Hepatocyte (in vitro differentiated cells): ENCODE data around the gene PPIH. TPM values are rescaled to one million over a fixed set of nuclear protein-coding genes. Genes with fewer than 3 reads are reported as not detected.

Experiments
- DNase-seq: peaks from one replicate; pipeline ENCODE4 v3.0.0-alpha.2; 2016; ENCODE audit warnings: low spot score
- H2AFZ ChIP-seq: fragments of 200-600 bp; sonication (generic); 2 replicates; pipeline ENCODE4 v1.6.0; 2016; ENCODE audit warnings: antibody characterized with exemption, mild to moderate bottlenecking
- H3K27ac ChIP-seq: fragments of 200-600 bp; sonication (generic); 2 replicates; pipeline ENCODE4 v1.5.1; 2016; ENCODE audit warnings: mild to moderate bottlenecking
- H3K27me3 ChIP-seq: fragments of 200-600 bp; sonication (generic); 2 replicates; pipeline ENCODE4 v1.6.1; 2016
- H3K36me3 ChIP-seq: fragments of 200-600 bp; sonication (generic); replicated peaks from 2 replicates; pipeline ENCODE4 v1.5.1; 2016; ENCODE audit warnings: low read depth; ENCODE audit not compliant: insufficient read depth
- H3K4me1 ChIP-seq: fragments of 200-600 bp; sonication (generic); 2 replicates; pipeline ENCODE4 v1.5.1; 2016; ENCODE audit warnings: mild to moderate bottlenecking, moderate library complexity; ENCODE audit not compliant: insufficient read depth
- H3K4me2 ChIP-seq: fragments of 200-600 bp; sonication (generic); 2 replicates; pipeline ENCODE4 v1.6.0; 2016
- H3K4me3 ChIP-seq: fragments of 200-600 bp; sonication (generic); 2 replicates; pipeline ENCODE4 v1.5.1; 2016; ENCODE audit warnings: mild to moderate bottlenecking
- H3K79me2 ChIP-seq: fragments of 200-600 bp; sonication (generic); 2 replicates; pipeline ENCODE4 v1.6.0; 2017; ENCODE audit warnings: mild to moderate bottlenecking
- H3K9me2 ChIP-seq: fragments of 200-600 bp; sonication (generic); replicated peaks from 2 replicates; pipeline ENCODE4 v1.6.0; 2017; ENCODE audit warnings: mild to moderate bottlenecking; ENCODE audit not compliant: insufficient read depth
- H3K9me3 ChIP-seq: fragments of 200-600 bp; sonication (generic); 2 replicates; pipeline ENCODE4 v1.5.1; 2016; ENCODE audit warnings: low read depth, mild to moderate bottlenecking
- H4K20me1 ChIP-seq: fragments of 200-600 bp; sonication (generic); 2 replicates; pipeline ENCODE4 v1.6.0; 2016; ENCODE audit warnings: mild to moderate bottlenecking; ENCODE audit not compliant: insufficient read depth, poor library complexity, severe bottlenecking
- CTCF ChIP-seq: fragments of 200-600 bp; sonication (generic); IDR thresholded peaks from 2 replicates; pipeline ENCODE4 v1.5.1; 2016; ENCODE audit warnings: antibody characterized with exemption, mild to moderate bottlenecking; ENCODE audit not compliant: poor library complexity
- EZH2 ChIP-seq: fragments of 200-600 bp; sonication (generic); IDR thresholded peaks from 2 replicates; pipeline ENCODE4 v1.6.1; 2016; ENCODE audit warnings: antibody characterized with exemption, mild to moderate bottlenecking, borderline replicate concordance
- EZH2phosphoT487 ChIP-seq: fragments of 200-600 bp; sonication (generic); IDR thresholded peaks from one replicate; pipeline ENCODE4 v1.6.1; 2018; ENCODE audit warnings: antibody characterized with exemption, mild to moderate bottlenecking, low read depth, moderate library complexity; ENCODE audit not compliant: unreplicated experiment, severe bottlenecking
- WGBS: methylation state at CpG from one replicate; pipeline ENCODE4 v1.1.6; 2016; ENCODE audit warnings: low lambda C conversion rate; ENCODE audit errors: missing lambda C conversion rate; 5-methylcytosine and 5-hydroxymethylcytosine counted together
- polyA plus RNA-seq: library from polyadenylated mRNA; unstranded; fragments of >200 nt; fragmentation: Nextera tagmentation; extraction: Ambion mirVana; gene quantifications from 2 replicates; pipeline ENCODE4 v1.2.1, GENCODE V29; 2016
- total RNA-seq: library from RNA; depleted of rRNA; stranded (reverse); fragments of >200 nt; gene quantifications from 2 replicates; pipeline ENCODE4 v1.2.3, GENCODE V29; 2014

PPIH gene
- total RNA-seq: 35.6 and 36.4 TPM in 2 replicates
- polyA plus RNA-seq: 26.1 and 30.7 TPM in 2 replicates

- Histone ChIP-seq H4K20me1 (no peaks in the 10 kb centered on the region), H3K4me2 (peak within 1 kb of the TSS; percentile 94), H3K79me2 (peaks cover 28% of the 10 kb centered on the region), H3K27ac (peak within 1 kb of the TSS; percentile 84), H3K9me3 (no peaks in the 10 kb centered on the region), H3K36me3 (no peaks in the 10 kb centered on the region), H3K9me2 (no peaks in the 10 kb centered on the region), H3K27me3 (no peaks in the 10 kb centered on the region), H3K4me3 (peak within 1 kb of the TSS; percentile 95), H2AFZ (peak within 1 kb of the TSS; percentile 79), H3K4me1 (peaks cover 17% of the 10 kb centered on the region)
- peak; percentile 97 for DNase-seq
- no peak for TF ChIP-seq CTCF
- TF ChIP-seq EZH2: no peak
- TF ChIP-seq EZH2phosphoT487: no peak
- WGBS: under 1% methylated on average over 53 of the region's 53 CpGs
Measured at GRCh38 chr1:42657981-42658876, at the start of gene PPIH. Gene PPIH, plus strand, starts transcription at chr1:42658423. Its CDS starts 24 bp downstream, at chr1:42658447.

GRCh38 chr1:42613803-42614131, 44.5 kb upstream of the PPIH start:
- WGBS: 82% methylated on average over 4 of the region's 4 CpGs
- Histone ChIP-seq H3K4me1 (no peaks in the 10 kb centered on the region), H3K79me2 (no peaks in the 10 kb centered on the region), H3K36me3 (no peaks in the 10 kb centered on the region), H3K9me2 (no peaks in the 10 kb centered on the region), H2AFZ (no peak overlapping the region), H4K20me1 (no peaks in the 10 kb centered on the region), H3K9me3 (no peaks in the 10 kb centered on the region), H3K4me2 (no peak overlapping the region), H3K27ac (no peak overlapping the region), H3K27me3 (no peaks in the 10 kb centered on the region), H3K4me3 (no peak overlapping the region)
- TF ChIP-seq EZH2phosphoT487: no peak
- no peak for TF ChIP-seq EZH2
- no peak for TF ChIP-seq CTCF
- no peak for DNase-seq

GRCh38 chr1:42618866-42619265, 39.4 kb upstream of the PPIH start:
- no peak overlapping the region for H3K27ac ChIP-seq
- H2AFZ ChIP-seq: no peak overlapping the region
- no peaks in the 10 kb centered on the region for H3K36me3 ChIP-seq
- no peaks in the 10 kb centered on the region for H4K20me1 ChIP-seq
- no peaks in the 10 kb centered on the region for H3K9me2 ChIP-seq
- no peaks in the 10 kb centered on the region for H3K79me2 ChIP-seq
- DNase-seq: no peak
- no peaks in the 10 kb centered on the region for H3K27me3 ChIP-seq
- no peak for TF ChIP-seq EZH2phosphoT487
- TF ChIP-seq EZH2: no peak
- no peak for TF ChIP-seq CTCF
- H3K4me1 ChIP-seq: no peaks in the 10 kb centered on the region
- 93% methylated on average over 2 of the region's 2 CpGs for WGBS
- no peaks in the 10 kb centered on the region for H3K9me3 ChIP-seq
- no peak overlapping the region for H3K4me3 ChIP-seq
- H3K4me2 ChIP-seq: no peak overlapping the region
